ENCODE results near the gene MPZL1.
A peak's percentile ranks its signal among the peaks of the same experiment; 100 is the strongest.
"Not testable (repeated sequence)": the region's sequence is repeated elsewhere in the genome, so short reads cannot be mapped to it uniquely, and the experiment has no call there.

MPZL1 gene

GRCh38 chr1:167803358-167804207, 81.8 kb downstream of the MPZL1 start:
- no peak overlapping the region; the same call in 1 of the 2 replicates for H3K27ac ChIP-seq (replicated peaks)
- no peak overlapping the region for H3K4me3 ChIP-seq (replicated peaks; ENCODE audit: insufficient read depth, low read length)
- no peaks in the 10 kb centered on the region for H3K27me3 ChIP-seq (ENCODE audit: insufficient read depth, poor library complexity, severe bottlenecking)

GRCh38 chr1:167805041-167805556, 83.3 kb downstream of the MPZL1 start:
- DNase-seq (ENCODE audit: low read depth in 1 of 2, low spot score in 1 of 2): peak in 1 of 2 experiments; percentile 39
- Histone ChIP-seq H3K27me3 (ENCODE audit: insufficient read depth, poor library complexity, severe bottlenecking) (no peaks in the 10 kb centered on the region), H3K27ac (replicated peaks) (peak overlapping the region; percentile 15), H3K4me3 (replicated peaks; ENCODE audit: insufficient read depth, low read length) (no peak overlapping the region)
- no peak for TF ChIP-seq SPI1 (IDR thresholded peaks at IDR 0.05; ENCODE audit: borderline replicate concordance, low read depth)
- TF ChIP-seq GABPA (IDR thresholded peaks at IDR 0.05; ENCODE audit: low read depth): no peak
- no peak for TF ChIP-seq REST (IDR thresholded peaks at IDR 0.05; ENCODE audit: insufficient replicate concordance, low read depth)
- no peak for TF ChIP-seq POLR2AphosphoS5 (IDR thresholded peaks at IDR 0.05; ENCODE audit: low read depth)
- TF ChIP-seq, protein P1, sequence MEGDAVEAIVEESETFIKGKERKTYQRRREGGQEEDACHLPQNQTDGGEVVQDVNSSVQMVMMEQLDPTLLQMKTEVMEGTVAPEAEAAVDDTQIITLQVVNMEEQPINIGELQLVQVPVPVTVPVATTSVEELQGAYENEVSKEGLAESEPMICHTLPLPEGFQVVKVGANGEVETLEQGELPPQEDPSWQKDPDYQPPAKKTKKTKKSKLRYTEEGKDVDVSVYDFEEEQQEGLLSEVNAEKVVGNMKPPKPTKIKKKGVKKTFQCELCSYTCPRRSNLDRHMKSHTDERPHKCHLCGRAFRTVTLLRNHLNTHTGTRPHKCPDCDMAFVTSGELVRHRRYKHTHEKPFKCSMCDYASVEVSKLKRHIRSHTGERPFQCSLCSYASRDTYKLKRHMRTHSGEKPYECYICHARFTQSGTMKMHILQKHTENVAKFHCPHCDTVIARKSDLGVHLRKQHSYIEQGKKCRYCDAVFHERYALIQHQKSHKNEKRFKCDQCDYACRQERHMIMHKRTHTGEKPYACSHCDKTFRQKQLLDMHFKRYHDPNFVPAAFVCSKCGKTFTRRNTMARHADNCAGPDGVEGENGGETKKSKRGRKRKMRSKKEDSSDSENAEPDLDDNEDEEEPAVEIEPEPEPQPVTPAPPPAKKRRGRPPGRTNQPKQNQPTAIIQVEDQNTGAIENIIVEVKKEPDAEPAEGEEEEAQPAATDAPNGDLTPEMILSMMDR (IDR thresholded peaks at IDR 0.05; ENCODE audit: insufficient read depth, low read length): no peak

More at GRCh38 chr1:167803358-167804207, 81.8 kb downstream of the MPZL1 start:
- peak; percentile 90 to 95 for DNase-seq (ENCODE audit: low read depth in 1 of 2, low spot score in 1 of 2)
- TF ChIP-seq REST (IDR thresholded peaks at IDR 0.05; ENCODE audit: insufficient replicate concordance, low read depth) (no peak), SPI1 (IDR thresholded peaks at IDR 0.05; ENCODE audit: borderline replicate concordance, low read depth) (no peak), POLR2AphosphoS5 (IDR thresholded peaks at IDR 0.05; ENCODE audit: low read depth) (peak; percentile 44; the same call in 1 of the 2 replicates), GABPA (IDR thresholded peaks at IDR 0.05; ENCODE audit: low read depth) (no peak)
- TF ChIP-seq, protein P1 (IDR thresholded peaks at IDR 0.05; ENCODE audit: insufficient read depth, low read length): peak; percentile 90

- not testable (repeated sequence) for H3K27ac ChIP-seq (replicated peaks); H3K4me3 ChIP-seq (replicated peaks; ENCODE audit: insufficient read depth, low read length); H3K27me3 ChIP-seq (ENCODE audit: insufficient read depth, poor library complexity, severe bottlenecking); DNase-seq (ENCODE audit: low read depth in 1 of 2, low spot score in 1 of 2)
These were observed 84.5 kb downstream of the MPZL1 start for GRCh38 chr1:167806235-167806634.

GRCh38 chr1:167806676-167807075, 84.9 kb downstream of the MPZL1 start:
- not testable (repeated sequence) for H3K27me3 ChIP-seq (ENCODE audit: insufficient read depth, poor library complexity, severe bottlenecking); DNase-seq (ENCODE audit: low read depth in 1 of 2, low spot score in 1 of 2); H3K27ac ChIP-seq (replicated peaks); H3K4me3 ChIP-seq (replicated peaks; ENCODE audit: insufficient read depth, low read length)

Data from HL-60 (cell line).